Endometrial microvascular endothelial cells (primary cell): ENCODE measurements around the gene LRP1B. TPM values are rescaled to one million over a fixed set of nuclear protein-coding genes. Genes with fewer than 3 reads are reported as not detected.

Experiments used
- in situ Hi-C: cut with HindIII; loops from 2 replicates; pipeline ENCODE4 v1.10.0; 2017; ENCODE audit warnings: low sequenced_read_pairs, low pct_unique_long_range_greater_than_20kb; ENCODE audit errors: inconsistent ontology term
- total RNA-seq: library from RNA; depleted of rRNA; stranded (reverse); fragments of >200 nt; gene quantifications from one replicate; pipeline ENCODE4 v1.2.3, GENCODE V29; 2015; ENCODE audit errors: inconsistent ontology term

The LRP1B gene
- not detected for total RNA-seq

DNA sequence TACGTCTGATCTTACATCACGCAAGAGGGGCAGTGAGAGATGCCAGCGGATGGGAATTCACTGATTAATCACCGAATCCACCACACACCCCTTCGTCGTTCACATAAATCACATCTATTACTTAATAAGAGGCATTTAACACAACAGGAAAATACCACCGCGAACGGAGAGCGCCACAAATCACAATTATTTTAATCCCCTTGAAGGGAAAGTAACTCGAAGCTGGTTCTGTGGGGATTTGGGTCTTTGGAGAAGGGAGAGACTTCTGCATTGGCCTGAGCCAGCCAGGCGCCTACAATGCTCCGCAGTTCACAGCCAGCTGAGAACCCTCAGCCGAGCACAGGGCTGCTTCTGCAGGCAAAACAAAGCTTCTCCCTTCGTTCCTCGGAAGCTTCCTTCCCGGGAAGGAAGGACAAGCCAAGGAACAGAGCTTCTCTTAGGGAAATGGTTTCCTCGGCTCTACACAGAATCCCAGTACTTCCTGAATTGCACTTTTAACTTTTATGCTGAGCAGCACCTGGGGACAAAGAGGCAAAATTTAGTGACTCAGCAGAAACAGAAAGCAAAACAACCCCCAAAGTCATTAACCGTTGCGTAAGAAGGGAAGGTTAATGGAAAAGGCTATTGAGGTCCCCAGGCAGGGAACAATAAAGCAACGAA lies at the start of gene LRP1B:
TSS of gene LRP1B (minus strand) at position 7 of the 660 bp plus-strand sequence. CDS start 287 bp downstream, outside the sequence.
- in situ Hi-C loops = no loop called here

DNA sequence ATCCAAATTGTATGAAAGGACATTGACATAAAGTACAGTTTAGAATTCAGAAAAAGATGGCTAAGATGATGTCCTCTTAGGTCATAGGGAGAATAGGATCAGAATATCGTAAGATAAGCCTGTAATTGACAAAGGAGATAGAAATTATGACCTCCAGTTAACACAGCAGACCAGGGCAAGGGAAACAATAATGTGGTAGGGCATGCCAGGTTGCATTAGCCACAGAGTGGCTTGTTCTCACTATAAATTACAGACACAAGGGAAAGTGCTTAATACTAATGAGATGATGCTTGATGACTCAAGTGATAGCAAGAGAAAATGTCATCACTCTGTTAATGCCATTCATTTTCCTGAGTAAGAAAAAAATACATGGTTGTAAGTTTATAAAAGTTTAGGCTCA lies 48.9 kb upstream of the LRP1B start:
- in situ Hi-C loops = no loop called here

DNA sequence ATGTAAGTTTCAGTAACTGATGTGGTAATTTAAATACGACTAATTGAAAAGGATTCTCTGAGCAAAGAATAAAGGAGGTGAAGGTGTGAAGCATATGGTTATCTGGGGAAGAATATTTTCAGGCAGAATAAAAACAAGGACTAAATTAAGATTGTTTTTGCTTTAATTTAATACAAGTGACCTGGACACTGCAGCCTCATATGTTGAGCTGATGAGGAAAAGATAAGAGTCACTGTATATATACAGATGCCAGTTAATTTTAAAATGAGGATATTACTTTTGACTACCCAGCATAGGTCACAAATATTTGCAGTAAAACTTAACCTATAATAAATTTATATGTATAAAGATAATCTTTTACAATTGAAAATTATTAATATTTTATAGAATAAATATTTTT lies 47.8 kb upstream of the LRP1B start:
- in situ Hi-C loops = no loop called here

DNA sequence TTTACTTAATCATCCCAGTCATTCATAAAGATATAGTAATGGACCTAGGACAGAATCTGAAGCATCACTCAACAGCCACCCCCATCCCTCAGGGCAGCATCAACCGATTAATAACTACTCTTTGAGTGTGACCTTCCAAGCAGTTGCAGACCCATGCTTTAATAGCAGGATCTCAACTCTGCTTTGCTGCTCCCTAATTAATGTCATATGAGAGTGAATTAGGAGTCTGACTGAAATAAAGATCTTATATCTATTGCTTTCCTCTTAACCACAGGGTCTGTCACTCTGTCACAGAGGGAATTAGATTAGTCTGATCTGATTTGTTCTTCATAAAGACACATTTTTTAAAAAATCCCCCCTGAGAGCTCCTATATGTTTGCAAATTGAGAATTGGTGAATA lies 46.1 kb upstream of the LRP1B start:
- in situ Hi-C loops = no loop called here

DNA sequence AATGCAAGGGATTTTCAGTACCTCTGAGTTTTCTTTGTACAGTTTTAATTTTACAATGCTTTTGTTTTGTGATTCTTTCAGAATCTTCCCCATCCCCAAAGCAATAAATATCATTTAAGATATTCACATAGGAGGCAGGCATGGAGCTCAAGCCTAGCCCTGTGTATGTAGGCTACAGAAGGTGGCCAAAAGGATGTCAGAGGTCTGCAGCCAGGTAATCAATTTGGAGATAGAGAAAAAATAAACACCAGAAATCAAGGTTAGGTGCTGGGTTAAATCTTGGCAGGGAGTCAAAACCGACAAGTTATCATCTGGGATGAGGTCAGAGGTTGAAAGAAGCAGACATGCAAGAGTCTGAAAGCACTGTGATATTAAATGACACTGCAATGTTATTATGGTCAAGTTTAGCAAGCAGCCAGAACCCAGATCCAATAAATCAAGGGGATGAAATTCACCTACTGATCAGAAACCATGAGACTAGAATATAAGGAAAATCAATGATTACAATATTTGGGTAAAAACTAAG lies 45.1 kb upstream of the LRP1B start:
- in situ Hi-C loops = no loop called here

DNA sequence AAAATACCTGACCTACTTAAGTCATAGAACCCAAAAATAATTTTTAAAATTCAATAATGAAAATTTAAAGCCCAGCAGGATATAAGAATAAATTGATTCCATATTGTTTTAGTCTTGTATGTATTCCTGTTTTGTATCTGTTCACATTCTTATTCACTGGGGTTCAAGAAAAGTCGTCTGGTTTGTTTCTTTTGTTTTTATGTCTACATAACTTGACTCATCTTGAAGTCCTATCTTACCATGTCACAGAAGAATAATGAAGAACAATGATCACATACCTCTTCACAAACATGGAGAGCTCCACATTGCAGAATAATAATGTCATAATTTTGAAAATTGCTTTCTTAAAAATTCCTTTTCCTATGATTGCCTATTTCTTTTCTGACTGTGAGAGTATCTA lies 43.4 kb upstream of the LRP1B start:
- in situ Hi-C loops = no loop called here

GRCh38 chr2:142170847-142171246 lies 40.0 kb upstream of the LRP1B start:
- in situ Hi-C loops = no loop called here

DNA sequence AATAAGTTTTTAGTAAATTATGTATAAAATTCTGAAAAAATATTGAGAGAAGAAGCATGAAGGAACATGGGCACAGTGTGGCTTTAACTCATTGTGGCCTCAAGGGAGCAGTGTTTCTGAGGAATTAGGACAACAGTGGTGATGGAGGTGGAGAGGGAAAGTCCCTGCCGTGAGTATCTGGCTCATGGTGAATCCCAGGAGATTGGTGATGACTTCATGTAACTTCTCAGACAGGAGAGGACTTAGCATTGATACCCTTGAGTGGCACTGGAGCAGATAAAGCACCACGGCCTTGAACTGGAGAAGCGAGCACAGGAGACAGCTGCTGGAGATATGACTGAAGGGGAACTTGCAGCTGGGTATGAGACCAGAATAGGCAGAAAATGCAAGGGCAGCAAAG lies 35.0 kb upstream of the LRP1B start:
- in situ Hi-C loops = no loop called here

GRCh38 chr2:142153601-142154000 lies 22.8 kb upstream of the LRP1B start:
- in situ Hi-C loops = no loop called here

DNA sequence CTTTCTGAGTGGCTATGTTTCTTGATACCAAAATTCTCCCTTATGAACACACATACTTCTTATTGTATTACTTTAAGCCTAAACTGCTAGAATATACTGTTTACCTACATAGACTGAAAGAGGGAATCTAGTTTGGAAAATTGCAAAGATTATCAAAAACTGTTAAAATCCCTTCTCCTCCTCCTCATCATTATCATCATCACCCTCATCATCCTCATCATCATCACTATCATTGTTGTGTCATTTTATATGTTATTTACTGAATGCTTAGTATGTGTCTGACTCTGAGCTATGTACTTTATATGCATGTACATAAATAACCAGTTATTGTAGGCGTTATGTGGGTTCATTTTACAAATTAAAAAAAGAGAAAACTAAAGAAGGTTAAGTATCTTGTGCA lies 19.6 kb upstream of the LRP1B start:
- in situ Hi-C loops = no loop called here

DNA sequence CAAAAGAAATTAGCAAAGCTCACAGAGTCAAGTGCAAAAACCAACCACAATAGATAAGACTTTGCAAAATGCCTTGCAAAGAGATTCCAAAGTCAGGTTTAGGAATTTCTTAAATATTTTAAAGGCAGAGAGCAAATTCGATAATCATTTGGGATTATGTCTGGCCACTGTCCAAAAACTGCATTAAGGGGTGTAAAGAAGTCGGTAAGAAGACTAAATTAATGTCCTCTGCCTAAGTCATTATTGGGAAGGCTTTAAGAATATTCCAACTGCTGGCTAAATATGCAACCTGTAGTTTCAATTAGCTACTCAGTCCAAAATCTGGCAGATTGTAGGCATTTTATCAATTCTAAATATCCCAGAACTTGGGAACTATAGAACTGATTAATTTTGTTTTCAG lies 13.7 kb upstream of the LRP1B start:
- in situ Hi-C loops = no loop called here

GRCh38 chr2:142142595-142142994 lies 11.8 kb upstream of the LRP1B start:
- in situ Hi-C loops = no loop called here

- in situ Hi-C loops = no loop called here
Observed at GRCh38 chr2:142140434-142140845, 9.6 kb upstream of the LRP1B start.

- in situ Hi-C loops = no loop called here
Observed at GRCh38 chr2:142139384-142139783, 8.6 kb upstream of the LRP1B start.

GRCh38 chr2:142136571-142136970 lies 5.8 kb upstream of the LRP1B start:
- in situ Hi-C loops = no loop called here

GRCh38 chr2:142134911-142135310 lies 4.1 kb upstream of the LRP1B start:
- in situ Hi-C loops = no loop called here

- in situ Hi-C loops = no loop called here
Observed at GRCh38 chr2:142130111-142131009, 456 bp downstream of the LRP1B start.

DNA sequence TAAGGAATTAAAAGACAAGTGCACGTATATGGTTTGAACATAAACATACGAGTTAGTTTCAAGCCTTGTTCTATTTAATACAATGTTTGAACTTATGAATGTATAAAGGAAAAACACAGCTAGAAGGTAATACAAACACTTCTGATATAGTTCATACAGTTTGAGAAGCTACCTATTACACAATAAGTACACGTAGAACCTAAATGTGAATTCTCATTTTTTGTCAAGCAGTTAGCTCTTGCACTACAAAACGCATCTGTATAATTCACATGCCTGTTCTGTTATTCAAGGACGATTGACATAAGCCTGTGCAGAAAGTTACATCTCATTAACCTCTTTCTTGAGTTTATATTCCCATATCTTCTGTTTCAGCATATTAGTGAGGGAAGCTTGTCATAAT lies 2.7 kb downstream of the LRP1B start:
- in situ Hi-C loops = no loop called here

- in situ Hi-C loops = no loop called here
Observed at GRCh38 chr2:142127248-142127647, 3.6 kb downstream of the LRP1B start.

DNA sequence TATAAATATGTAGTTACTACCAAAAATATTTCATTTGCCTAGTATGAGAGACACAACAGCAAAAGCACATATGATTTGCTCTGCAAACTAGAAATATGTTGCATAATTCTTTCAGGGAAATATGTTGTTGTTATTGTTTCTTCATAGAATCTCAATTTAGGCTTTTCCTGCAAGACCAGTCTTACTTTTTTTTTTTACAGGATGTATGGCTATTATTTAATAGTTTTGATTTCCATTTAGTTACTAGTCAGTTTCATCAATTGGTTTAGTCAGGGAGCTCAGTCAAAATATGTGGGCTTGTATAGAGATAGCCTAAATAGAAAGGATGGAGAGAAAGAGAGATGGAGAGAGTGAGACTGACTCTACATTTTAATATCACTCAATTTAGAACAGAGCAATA lies 6.1 kb downstream of the LRP1B start:
- in situ Hi-C loops = no loop called here
